ENCODE measurements around the gene C1GALT1.

GRCh38 chr7:7236041-7236440, 53.7 kb downstream of the C1GALT1 start:
- TF ChIP-seq CTCF (IDR thresholded peaks at IDR 0.05) (no peak), POLR2A (IDR thresholded peaks at IDR 0.05) (no peak)

Data from vagina (tissue), 2 donors.